Caco-2 (cell line): ENCODE data around the gene LLGL1. TPM values are rescaled to one million over a fixed set of nuclear protein-coding genes. Genes with fewer than 3 reads are reported as not detected.

Source experiments
- BruUV-seq: library from RNA; stranded (reverse); fragments of 400-500 nt; replicated peaks from 2 replicates; lab custom pipeline; 2021; lab: Mats Ljungman, UMichigan
- CTCF ChIA-PET: fragments of 300-600 bp; sonication (Branson Sonifier 250); formaldehyde crosslinking; loops from one replicate; lab custom pipeline; 2022; ENCODE audit warnings: antibody characterized with exemption; lab: Charles Lee
- POLR2A ChIA-PET: fragments of 300-600 bp; sonication (Branson Sonifier 250); formaldehyde crosslinking; loops from one replicate; lab custom pipeline; 2022; ENCODE audit warnings: antibody characterized with exemption; lab: Charles Lee
- DNase-seq, 2 experiments: peaks; one replicate each; pipeline versions ENCODE4 v3.0.0 to v3.0.0-alpha.2; 2020 to 2022
- H3K27me3 ChIP-seq: replicated peaks from 2 replicates; pipeline ENCODE4 v1.6.0; 2011; ENCODE audit warnings: low read length; ENCODE audit not compliant: control insufficient read depth, insufficient read depth
- H3K36me3 ChIP-seq: 2 replicates; pipeline ENCODE4 v1.5.1; 2011; ENCODE audit warnings: low read length; ENCODE audit not compliant: control insufficient read depth, insufficient read depth
- H3K4me1 ChIP-seq: fragments of 250-450 bp; sonication (Bioruptor Pico); 2 replicates; pipeline ENCODE4 v1.5.1; 2020; ENCODE audit warnings: mild to moderate bottlenecking
- H3K4me3 ChIP-seq: 2 replicates; pipeline ENCODE4 v1.5.1; 2011; ENCODE audit warnings: low read depth, mild to moderate bottlenecking, control low read depth, low read length
- H3K9me3 ChIP-seq: fragments of 250-450 bp; sonication (Bioruptor Pico); 2 replicates; pipeline ENCODE4 v1.5.1; 2020; ENCODE audit warnings: mild to moderate bottlenecking, moderate library complexity
- H3K27ac Mint-ChIP-seq: one replicate; pipeline ENCODE4 v1.8.0; 2022; ENCODE audit warnings: mixed read lengths; ENCODE audit not compliant: unreplicated experiment
- H3K27me3 Mint-ChIP-seq: one replicate; pipeline ENCODE4 v1.8.0; 2022; ENCODE audit warnings: mixed read lengths; ENCODE audit not compliant: insufficient read depth, unreplicated experiment
- H3K36me3 Mint-ChIP-seq: one replicate; pipeline ENCODE4 v1.8.0; 2022; ENCODE audit warnings: mild to moderate bottlenecking, mixed read lengths; ENCODE audit not compliant: insufficient read depth, unreplicated experiment
- H3K4me1 Mint-ChIP-seq: one replicate; pipeline ENCODE4 v1.8.0; 2022; ENCODE audit warnings: low read depth, mixed read lengths; ENCODE audit not compliant: unreplicated experiment
- H3K4me3 Mint-ChIP-seq: one replicate; pipeline ENCODE4 v1.8.0; 2022; ENCODE audit warnings: mild to moderate bottlenecking, moderate library complexity, mixed read lengths; ENCODE audit not compliant: unreplicated experiment
- H3K9me3 Mint-ChIP-seq: one replicate; pipeline ENCODE4 v1.8.0; 2022; ENCODE audit warnings: mixed read lengths; ENCODE audit not compliant: unreplicated experiment
- intact Hi-C: fragments of 100-400 bp; cut with micrococcal nuclease; formaldehyde crosslinking; loops from one replicate; pipeline ENCODE4 v1.10.0; 2022; ENCODE audit not compliant: unreplicated experiment
- total RNA-seq: library from RNA; stranded (reverse); gene quantifications from 2 replicates; pipeline ENCODE4 v1.2.3, GENCODE V29; 2022
- TF ChIP-seq, protein P1 (sequence below), 2 experiments: fragments of 200-600 bp in 1 of 2; IDR thresholded peaks; 1 replicate in 1 of 2; 2 replicates in 1 of 2; pipeline versions ENCODE4 v1.5.1 to v1.8.0; 2011 to 2022; ENCODE audit warnings: antibody characterized with exemption in 1 of 2, control low read depth in 1 of 2, inconsistent platforms in 1 of 2, low read depth in 1 of 2, low read length in 1 of 2, mild to moderate bottlenecking in 1 of 2, moderate library complexity in 1 of 2; ENCODE audit not compliant: insufficient read depth in 1 of 2, severe bottlenecking in 1 of 2, unreplicated experiment in 1 of 2

LLGL1 gene
- total RNA-seq, 1 experiment from 2014 or later, result 41.3 TPM

DNA sequence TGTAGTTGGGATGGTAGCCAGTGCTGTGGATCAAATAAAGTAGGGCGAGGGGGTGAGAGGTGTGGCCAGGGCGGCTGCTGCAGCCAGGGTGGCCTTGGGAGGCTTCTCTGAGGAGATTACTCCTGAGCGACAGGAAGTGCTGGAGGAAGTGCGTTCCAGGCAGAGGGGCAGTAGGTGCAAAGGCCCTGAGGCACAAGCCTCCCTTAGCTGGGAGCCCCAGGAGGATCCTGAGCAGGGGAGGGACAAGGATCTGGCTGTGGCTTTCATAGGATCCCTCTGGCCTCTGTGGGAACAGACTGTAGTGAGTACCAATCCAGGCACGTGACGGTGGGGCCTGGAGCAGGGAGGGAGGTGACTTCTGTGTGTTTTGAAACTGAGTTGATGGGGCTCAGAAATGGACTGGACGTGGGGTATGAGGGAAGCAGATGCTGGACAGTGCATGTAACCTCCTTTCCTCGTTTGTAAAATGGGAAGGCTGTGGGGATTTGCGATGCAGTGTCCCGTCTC, 2.8 kb downstream of the LLGL1 start:
- no peaks in the 10 kb centered on the region for H3K9me3 ChIP-seq
- H3K36me3 ChIP-seq, result no peaks in the 10 kb centered on the region; the same call in 1 of the 2 replicates
- H3K4me1 Mint-ChIP-seq, result peaks cover 21% of the 10 kb centered on the region
- H3K4me3 ChIP-seq, result no peak overlapping the region
- TF ChIP-seq, protein P1, sequence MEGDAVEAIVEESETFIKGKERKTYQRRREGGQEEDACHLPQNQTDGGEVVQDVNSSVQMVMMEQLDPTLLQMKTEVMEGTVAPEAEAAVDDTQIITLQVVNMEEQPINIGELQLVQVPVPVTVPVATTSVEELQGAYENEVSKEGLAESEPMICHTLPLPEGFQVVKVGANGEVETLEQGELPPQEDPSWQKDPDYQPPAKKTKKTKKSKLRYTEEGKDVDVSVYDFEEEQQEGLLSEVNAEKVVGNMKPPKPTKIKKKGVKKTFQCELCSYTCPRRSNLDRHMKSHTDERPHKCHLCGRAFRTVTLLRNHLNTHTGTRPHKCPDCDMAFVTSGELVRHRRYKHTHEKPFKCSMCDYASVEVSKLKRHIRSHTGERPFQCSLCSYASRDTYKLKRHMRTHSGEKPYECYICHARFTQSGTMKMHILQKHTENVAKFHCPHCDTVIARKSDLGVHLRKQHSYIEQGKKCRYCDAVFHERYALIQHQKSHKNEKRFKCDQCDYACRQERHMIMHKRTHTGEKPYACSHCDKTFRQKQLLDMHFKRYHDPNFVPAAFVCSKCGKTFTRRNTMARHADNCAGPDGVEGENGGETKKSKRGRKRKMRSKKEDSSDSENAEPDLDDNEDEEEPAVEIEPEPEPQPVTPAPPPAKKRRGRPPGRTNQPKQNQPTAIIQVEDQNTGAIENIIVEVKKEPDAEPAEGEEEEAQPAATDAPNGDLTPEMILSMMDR (IDR thresholded peaks at IDR 0.05; ENCODE audit: insufficient read depth in 1 of 2, low read depth in 1 of 2, low read length in 1 of 2, severe bottlenecking in 1 of 2, unreplicated experiment in 1 of 2), result no peak
- BruUV-seq, result no TSS peak
- H3K27me3 Mint-ChIP-seq, result no peaks in the 10 kb centered on the region
- DNase-seq, result no peak
- H3K27me3 ChIP-seq, result no peaks in the 10 kb centered on the region
- H3K27ac Mint-ChIP-seq, result no peak overlapping the region
- POLR2A ChIA-PET, result interaction anchor here (0.6 kb wide), 1 partner anchor 44 kb away, joined by 3 read pairs; no protein-coding TSS in a partner anchor
- CTCF ChIA-PET, result no interaction called here
- no peak overlapping the region for H3K4me3 Mint-ChIP-seq
- H3K36me3 Mint-ChIP-seq, result peaks cover 6% of the 10 kb centered on the region
- peaks cover 21% of the 10 kb centered on the region for H3K4me1 ChIP-seq
- no peaks in the 10 kb centered on the region for H3K9me3 Mint-ChIP-seq
- intact Hi-C loops, result no loop called here

DNA sequence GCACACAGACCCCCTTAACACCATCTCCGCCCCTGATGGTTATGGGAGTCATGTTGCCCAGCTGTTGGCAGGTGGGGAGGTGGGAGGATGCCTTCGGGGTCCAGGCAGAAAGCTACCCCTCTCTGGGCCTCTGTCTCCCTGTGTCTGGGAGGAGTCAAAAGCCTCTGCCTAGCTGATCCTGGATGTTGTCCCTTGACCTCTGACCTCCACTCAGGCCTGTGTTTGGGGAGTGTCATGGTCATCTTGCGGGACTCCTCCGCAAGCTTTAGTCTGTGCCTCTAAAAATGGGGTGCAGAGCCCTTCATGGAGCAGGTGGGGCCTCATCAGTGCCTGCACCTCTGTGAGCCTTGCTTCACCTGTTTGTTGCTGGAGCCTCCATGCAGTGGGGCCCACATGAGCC, 3.8 kb downstream of the LLGL1 start:
- DNase-seq, result no peak
- Mint-ChIP-seq H3K27ac (no peak overlapping the region), H3K4me1 (peaks cover 21% of the 10 kb centered on the region), H3K9me3 (no peaks in the 10 kb centered on the region), H3K36me3 (peaks cover 6% of the 10 kb centered on the region), H3K27me3 (no peaks in the 10 kb centered on the region), H3K4me3 (no peak overlapping the region)
- BruUV-seq, result no TSS peak
- intact Hi-C loops, result no loop called here
- TF ChIP-seq, protein P1 (IDR thresholded peaks at IDR 0.05; ENCODE audit: insufficient read depth in 1 of 2, low read depth in 1 of 2, low read length in 1 of 2, severe bottlenecking in 1 of 2, unreplicated experiment in 1 of 2), result no peak
- Histone ChIP-seq H3K9me3 (no peaks in the 10 kb centered on the region), H3K27me3 (no peaks in the 10 kb centered on the region), H3K36me3 (no peaks in the 10 kb centered on the region; the same call in 1 of the 2 replicates), H3K4me3 (no peak overlapping the region), H3K4me1 (peaks cover 18% of the 10 kb centered on the region)
- CTCF ChIA-PET, result no interaction called here
- POLR2A ChIA-PET, result no interaction called here

DNA sequence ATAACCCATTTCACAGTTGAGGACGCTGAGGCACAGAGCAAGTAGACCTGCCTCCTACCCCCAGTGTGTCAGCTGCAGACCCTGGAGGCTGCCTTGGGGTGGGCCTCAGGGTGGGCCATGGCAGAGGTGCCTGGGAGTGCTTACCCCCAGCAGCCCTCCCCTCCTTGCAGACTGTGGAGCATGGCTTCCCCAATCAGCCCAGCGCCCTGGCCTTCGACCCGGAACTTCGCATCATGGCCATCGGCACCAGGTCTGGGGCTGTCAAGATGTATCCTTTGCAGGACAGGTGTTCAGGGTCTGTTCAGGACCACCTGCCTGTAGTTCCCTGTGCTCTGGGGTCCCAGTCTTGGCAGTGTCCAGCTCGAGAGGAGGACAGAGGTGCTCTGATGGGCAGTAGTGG, 4.3 kb downstream of the LLGL1 start:
- intact Hi-C loops, result no loop called here
- no peaks in the 10 kb centered on the region for H3K27me3 ChIP-seq
- TF ChIP-seq, protein P1 (IDR thresholded peaks at IDR 0.05; ENCODE audit: insufficient read depth in 1 of 2, low read depth in 1 of 2, low read length in 1 of 2, severe bottlenecking in 1 of 2, unreplicated experiment in 1 of 2), result no peak
- no TSS peak for BruUV-seq
- peaks cover 13% of the 10 kb centered on the region for H3K4me1 ChIP-seq
- ChIA-PET POLR2A (no interaction called here), CTCF (no interaction called here)
- H3K9me3 ChIP-seq, result no peaks in the 10 kb centered on the region
- Mint-ChIP-seq H3K36me3 (peaks cover 4% of the 10 kb centered on the region), H3K27me3 (no peaks in the 10 kb centered on the region), H3K9me3 (no peaks in the 10 kb centered on the region), H3K27ac (no peak overlapping the region), H3K4me1 (peaks cover 21% of the 10 kb centered on the region), H3K4me3 (no peak overlapping the region)
- H3K4me3 ChIP-seq, result no peak overlapping the region
- no peak for DNase-seq
- peaks cover under 1% of the 10 kb centered on the region; the same call in 1 of the 2 replicates for H3K36me3 ChIP-seq
